Hippocampal formation (tissue), 2 donors: Measurements from ENCODE around the gene CPA3.

Experiments used
- DNase-seq, 2 donors: peaks; one replicate each; lab custom pipeline; 2025; lab: John Stamatoyannopoulos, UW

CPA3 gene

DNA sequence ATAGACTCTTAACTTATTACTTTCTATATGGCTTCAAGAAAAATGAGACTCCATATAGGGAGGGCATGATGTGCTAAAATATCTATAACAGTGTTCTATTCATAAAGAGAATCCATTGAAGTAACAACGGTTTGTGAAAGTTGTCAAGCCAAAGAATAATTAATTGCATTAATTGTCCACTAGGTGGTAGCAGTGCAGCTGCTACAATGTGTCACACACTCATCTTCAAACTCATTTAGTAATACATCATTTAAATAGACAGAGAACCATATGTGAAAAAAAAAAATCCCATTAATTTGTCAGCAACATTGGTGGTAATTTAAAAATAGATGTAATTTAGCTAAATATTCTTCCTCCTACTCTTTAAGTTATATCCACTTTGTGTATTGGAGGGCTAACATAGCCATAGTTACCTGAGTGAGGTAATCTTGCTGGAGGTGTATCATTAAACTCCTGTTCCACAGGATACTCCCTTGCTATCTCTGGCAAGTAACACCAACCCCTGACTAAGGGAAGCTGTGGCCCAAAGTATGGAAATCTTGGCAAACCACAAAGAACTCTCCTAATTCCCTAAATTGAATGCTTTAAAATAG lies 3.7 kb upstream of the CPA3 start:
- DNase-seq = peak in 1 of 2 donors; percentile 52

DNA sequence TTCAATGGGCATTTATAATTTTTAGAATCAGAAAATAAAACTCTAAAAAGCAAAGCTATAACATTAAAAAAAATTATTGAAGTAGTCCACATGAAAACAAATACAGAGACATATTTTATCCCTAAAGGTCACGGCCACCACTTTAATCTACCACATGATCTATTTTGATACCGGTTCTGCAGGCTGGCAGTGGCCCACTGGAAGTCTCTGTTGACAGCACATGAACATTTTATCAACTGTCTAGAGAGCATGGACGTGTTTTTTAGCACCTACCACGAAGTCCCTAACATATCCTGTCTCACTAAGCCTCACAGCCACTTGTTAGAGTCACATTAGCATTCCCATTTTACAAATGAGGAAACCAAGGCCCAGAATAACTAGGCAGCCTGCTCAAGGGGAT lies 1.8 kb upstream of the CPA3 start:
- DNase-seq = no peak

DNA sequence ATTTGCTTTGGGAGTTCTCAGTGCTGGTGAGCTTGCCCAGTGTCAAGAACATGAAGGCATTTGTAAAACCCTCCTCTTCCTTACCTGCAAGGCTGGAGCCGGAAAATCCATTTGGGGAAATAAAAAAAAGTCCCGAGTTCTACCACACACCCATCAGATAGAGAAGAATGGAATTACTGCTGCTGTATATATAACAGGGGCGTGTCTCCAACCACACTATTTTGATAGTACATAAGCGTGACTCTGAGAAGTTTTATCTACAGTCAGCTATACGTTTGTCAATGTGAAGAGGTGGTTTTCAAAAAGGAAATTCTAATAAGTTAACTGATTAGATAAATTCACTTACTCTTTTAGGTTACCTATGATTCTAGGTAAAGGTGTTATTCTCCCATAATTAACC lies 1.3 kb upstream of the CPA3 start:
- no peak for DNase-seq

DNA sequence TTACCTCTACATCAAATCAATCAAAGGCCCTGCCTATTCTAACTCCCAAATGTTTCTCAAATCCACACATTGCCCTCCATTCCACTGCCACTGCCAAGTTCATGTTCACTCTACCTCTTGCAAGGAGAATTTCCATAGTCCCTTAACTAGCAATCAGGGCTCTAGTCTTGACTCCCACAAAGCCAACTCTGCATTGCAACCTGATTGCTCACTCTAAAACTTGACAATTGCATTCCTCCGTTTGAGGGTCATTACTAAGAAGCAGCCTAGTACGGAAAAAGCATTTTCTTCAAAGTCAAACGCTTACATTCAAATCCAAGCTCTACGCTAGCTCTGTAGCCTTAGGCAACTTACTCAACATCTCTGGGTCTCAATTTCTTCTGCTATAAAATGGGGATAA lies 1.2 kb downstream of the CPA3 start:
- no peak for DNase-seq

DNA sequence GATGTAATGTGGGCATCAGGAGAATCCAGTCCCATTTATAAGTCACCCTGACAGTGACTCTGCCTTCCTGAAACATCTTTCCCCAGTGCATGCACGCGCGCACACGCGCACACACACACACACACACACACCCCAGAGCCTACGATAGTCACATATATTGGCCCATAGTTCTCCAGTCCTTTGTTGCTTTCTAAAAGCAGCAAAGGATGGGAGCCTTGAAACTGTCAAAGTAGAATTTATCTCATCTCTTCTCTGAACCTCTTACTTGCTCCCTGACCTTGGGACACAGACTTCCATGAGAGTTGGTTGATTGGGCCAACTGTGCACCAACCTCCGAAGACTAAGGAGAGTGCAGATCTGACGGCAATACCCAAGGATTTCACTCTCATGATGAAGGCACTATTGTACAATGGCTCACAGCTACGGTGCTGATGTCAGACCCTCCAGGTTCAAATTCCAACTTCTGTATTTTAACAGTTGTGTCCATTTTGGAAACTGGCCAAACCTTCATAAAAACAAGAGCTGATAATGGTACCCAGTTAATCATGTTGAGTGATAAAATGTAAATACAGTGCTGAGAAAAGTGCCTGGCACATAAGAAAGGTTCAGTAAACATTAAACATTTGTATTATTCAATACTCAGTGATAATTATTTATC lies 8.3 kb downstream of the CPA3 start:
- DNase-seq = no peak

DNA sequence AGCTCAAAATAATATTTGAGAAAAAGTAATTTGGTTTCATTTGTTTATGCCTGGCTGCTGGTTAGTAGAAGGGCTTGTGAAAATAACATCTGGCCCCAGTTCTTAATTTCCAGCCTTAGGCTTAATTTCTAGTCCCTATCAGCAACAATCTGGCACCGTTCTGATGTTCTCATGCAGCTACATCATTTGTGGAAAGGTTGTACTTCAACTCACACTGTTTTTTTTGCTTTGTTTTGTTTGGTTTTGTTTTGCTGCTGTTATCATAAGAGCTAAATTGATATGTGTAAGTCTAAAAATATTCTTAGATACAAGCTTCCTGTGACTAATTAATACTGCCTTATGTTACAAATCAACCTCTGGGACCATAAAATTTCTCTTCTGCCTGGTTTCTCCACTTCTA lies 8.9 kb downstream of the CPA3 start:
- no peak for DNase-seq

DNA sequence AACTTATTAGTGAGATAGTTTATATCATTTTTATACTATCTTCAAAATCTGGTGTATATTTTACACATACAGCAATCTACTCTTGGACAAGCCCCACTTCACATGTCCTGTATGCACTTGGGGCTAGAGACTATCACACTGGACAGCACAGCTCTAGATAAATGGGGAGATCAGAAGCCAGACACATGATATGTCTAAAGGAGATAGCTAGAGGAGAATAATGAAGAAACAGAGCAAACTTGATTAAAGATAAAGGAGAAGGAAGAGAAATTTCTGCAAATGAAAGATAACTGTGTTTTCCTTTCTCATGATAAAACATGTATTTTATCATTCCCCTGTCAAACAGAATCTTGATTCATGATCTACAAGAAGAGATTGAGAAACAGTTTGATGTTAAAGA lies 13.0 kb downstream of the CPA3 start:
- DNase-seq = no peak

DNA sequence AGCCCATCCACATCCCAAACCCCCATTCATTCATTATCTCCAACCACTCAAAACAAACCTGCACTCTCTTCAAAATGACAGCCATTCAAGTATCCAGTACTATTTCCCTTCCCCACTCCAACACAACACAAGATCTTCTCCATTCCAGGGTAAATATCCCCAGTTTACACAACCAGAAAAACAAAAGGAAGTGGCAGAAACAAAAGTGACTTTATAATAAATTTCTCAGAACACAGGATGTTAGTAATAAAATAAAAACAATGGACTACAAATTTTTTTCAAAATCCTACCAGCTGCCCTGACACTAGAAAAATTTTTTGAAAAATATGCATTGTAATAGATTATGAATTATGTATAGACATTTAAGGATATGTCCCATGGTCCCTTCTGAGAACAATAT lies 14.2 kb downstream of the CPA3 start:
- no peak for DNase-seq

DNA sequence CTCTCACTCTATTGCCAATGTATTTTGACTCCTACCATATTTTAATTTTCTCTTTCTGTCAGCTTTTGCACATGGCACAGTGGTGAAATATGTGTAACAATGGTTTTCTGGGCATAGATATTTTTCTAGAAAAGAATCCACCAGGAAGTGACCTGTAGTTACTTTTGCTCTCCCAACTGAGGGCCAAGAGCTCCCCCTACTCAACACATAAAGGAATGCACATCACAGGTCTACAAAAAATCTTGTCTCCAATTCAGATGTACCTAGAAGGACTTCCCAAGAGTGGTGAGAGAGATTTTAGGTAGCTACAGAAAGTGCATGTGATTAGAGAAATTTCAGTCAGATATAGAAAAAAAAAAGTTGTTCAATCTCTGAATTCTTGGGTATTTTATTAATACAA lies 15.6 kb downstream of the CPA3 start:
- no peak for DNase-seq

DNA sequence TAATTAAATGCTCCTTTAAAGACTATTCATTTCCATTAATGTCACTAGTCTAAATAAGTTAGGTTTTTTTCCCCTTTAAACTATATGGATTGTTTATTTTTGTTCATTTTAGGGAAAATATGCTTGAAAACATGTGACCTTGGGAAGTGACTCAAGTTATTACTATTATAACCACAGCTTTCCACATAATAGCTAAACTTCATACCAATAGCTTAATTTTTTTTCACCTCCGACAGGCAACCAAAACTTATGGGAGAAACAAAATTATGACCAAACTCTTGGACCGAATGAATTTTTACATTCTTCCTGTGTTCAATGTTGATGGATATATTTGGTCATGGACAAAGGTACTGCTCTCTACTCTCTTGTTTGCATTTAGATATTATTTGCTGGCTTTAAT lies 16.2 kb downstream of the CPA3 start:
- no peak for DNase-seq

DNA sequence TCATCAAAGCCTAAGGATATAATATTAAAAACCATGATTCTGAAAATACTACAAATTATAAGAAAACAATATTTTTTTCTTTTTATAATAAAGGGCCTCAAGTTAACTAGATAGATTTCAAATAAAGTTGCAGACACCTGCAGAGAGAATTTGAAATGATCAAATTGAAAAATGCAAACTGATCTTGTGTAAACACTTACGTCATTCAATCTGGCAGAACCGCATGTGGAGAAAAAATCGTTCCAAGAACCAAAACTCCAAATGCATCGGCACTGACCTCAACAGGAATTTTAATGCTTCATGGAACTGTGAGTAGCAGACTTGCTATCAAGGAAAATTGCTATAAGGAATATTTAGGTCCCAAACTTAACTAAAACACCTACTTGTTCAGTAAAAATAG lies 17.2 kb downstream of the CPA3 start:
- no peak for DNase-seq

DNA sequence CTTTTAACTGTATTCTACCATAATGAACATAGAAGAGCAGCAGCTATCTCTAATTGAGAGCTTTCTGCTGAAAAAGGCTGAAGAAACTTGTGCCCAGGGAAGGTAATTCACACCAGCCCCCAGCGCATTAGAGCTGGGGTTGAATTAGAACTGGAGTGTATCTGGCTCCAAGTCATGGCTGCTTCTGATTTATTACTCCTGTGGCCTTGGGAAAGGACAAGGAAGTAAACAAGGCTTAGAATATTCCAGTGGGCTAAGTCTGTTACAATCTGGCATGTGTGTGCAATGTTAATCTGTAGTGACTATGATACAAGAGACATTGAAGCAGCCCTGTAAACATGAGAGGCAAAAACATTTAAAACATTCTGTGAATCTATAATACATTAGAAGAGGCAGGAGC lies 18.1 kb downstream of the CPA3 start:
- no peak for DNase-seq

DNA sequence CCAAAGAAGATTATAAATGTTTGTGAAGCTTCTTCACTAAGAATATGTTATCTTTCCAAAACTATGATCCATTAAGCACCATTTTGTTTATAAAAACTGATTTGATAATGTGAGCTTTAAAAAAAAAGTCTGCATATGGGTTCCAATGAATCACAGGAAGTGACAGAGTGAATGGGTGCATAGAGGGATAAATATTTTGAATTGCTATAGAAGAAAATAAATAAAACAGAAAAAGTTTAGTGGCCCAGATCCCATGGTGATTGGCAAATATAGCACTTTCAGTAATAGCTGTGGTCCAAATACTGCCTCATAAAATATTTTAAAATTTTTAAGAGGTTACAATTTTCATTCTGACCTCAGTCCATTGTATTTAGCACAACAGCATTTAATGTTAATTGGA lies 19.2 kb downstream of the CPA3 start:
- no peak for DNase-seq

DNA sequence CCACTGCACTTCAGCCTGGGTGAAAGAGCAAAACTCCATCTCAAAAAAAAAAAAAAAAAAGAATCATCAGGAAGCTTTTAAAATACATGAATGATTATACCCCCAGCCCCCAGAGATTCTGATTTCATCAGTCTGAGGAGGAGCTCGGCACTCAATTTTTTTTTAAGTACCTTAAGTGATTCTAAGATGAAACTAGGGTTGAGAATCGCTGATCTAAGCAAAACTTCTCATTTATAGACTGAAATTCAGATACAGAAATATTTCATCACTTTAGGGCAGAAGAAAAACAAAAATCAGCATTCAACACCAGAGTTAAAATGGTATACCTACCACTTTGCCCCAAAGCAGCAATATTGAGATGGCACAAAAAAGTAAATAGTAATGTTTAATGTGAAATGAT lies 24.7 kb downstream of the CPA3 start:
- DNase-seq = no peak

DNA sequence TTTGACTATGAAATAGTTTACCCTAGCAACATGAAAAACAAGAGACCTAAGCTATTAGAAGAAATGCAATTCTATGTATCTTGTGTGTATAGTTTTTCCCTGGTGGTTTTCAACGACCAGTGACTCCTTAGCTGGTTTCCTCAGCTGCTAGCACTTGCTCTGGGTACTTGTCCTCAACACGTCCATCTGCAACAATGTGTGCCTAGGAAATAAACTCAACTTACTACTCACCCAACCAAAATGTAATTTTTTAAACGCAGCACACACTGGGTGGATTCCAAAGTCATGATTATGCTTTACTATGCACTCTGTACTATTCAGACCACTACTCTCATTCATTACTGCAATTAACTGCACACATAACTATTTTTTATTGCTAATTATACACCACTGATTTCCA lies 31.0 kb downstream of the CPA3 start:
- no peak for DNase-seq

DNA sequence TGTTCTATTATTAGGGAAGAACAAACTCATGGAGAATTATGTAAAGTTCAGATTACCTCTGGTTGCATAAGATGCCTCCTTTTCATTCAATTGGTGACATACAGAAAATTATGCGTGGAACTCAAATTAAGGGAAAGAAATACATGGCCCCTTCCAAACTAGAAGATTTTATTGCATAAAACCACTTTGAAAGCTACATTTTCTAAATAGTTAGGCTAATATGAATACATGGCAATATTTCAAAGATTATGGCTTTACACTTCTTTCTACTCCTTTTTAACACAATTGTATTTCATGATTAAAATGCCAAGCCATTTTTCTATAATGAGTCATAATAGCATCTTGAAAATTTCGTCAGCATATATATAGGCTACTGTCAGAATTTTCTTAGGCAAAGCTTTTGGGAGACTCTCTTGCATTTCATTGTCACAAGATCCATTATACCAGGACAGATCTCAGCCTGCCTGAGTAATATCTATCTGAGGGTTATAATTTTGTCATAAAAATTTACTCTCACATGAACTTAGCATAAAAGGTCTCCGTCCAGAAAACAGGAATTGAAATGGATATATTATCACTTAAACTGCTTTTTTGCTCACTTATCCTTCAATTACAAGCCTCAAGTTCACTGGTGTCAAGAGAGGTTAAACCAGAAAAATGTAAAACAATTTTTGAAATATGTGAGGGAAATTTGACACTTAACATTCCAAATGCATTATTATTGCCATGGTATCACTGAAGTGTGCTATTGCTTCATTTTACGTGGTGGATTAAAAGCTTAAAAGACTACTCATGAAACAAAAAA lies 37.1 kb downstream of the CPA3 start:
- DNase-seq = no peak

DNA sequence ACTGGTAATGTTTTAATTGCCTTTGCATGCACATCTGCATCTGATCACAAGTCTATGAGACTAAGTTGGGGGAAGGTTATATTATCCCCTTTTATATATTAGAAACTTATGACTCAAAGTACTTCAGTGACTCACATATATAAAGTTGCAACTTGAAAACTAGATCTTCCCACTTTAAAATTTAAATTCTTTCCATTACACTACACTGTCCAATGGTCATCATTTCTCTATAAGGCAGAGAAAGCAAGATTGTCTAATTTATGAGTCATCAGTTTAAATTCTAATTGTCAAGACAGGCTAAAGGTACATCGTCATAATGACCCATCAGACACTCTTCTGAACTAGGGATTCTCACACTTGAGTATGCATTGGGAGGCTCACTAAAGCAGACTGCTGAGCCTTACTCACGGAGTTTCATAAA lies 37.9 kb downstream of the CPA3 start:
- no peak for DNase-seq

DNA sequence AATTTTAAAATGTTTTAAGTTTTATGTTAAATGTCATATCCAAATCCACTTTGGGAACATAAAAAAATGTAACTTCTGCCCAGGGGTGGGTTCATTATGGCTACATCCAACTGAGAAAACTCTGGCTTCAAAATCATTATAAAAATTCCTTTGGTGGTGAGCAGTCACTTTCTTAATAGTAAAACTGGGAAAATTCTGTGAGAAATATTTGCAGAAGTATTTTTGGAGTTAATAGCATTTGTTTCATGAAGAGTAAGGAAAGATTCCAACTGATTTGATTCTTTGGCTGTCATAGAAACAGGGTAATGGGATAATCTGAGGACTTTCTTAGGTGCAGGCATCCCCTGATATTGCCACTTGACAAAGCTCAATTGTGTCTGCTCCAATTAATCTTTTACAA lies 38.8 kb downstream of the CPA3 start:
- no peak for DNase-seq

DNA sequence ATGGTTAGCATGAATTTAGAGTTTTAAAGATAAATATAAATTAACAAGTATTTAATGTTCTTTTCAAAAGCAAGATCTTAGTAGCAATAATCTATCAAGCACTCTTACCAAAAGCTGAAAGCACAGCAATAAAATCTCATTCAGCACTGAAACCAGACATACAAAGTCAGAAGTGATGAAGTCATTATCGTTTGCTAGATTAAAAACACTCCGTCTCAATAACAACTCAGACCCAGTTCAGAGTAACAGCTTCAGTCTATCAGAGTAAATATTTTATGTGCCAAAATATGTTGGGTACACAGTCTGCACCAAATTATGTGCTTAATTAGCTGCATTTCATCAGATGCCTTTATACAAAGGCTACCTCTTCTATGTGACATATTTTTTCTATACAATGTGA lies 41.6 kb downstream of the CPA3 start:
- DNase-seq = no peak

DNA sequence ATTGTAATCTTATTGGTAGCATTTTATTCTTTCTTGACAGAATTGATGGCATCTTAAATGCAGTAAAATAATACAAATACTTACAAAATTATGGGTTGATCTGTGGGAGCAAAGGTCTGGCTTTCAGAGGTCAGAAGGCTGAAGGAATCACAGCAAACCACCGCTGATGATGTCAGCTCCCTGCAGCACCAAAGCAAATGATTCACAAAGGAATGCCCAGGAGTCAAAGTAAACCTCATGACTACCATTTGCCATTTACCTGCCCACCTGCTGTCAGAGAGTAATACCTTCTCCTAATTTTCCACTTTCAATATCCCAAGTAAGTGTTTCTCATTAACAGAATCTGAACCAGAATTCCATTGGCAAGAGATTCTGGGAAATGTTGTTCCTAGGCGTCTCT lies 46.1 kb downstream of the CPA3 start:
- DNase-seq = no peak

DNA sequence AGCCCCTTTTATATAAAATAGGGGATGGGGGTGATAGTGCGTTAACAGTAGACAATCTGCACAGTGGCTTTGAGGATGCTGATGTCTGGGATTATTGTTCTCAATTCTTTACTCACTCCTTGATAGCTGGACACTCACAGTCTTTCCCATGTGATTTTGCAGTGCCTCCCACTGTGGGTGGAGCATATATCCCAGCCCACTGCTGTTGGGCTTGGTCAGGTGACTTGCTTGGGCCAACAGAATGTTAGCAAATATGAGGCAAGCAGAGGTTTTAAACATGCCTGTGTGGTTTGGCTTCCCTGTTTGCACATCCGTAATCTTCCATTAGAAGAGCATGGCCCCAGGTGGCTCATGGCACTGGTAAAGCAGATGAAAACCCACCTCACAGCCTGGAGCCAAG lies 46.5 kb downstream of the CPA3 start:
- DNase-seq = no peak

DNA sequence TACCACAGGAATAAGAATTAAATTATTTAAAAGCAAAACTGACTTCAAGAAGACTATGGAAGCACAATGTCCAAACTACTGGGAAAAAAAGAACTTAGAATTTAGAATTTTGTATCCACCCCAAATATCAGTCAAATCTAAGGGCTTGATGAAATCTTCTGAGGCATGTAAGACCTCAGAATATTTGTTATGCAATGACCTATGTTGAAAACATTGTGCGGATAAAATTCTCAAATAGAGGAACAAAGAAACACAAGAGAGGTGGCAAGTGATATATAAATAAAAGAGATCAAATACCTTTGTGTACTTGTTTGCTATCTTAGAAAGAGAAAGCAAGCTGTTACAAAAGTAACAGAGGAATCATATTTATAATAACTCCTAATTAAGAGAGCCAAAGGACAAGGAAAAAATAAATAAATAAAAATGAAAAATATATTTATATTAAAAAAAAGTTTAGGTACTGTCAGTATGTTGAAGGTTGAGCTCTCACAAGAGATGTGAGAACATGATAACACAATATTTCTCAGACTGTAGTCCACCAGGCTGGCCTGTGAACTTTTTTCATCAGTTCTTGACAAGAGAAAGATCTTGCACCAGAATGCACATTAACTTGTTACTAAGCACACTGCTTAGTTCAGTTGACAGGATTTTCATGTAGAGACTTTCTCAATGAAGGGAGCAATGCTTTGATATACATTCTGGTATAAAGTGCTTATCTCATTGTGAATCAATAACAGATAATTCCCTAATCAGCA lies 50.0 kb downstream of the CPA3 start:
- DNase-seq = no peak

DNA sequence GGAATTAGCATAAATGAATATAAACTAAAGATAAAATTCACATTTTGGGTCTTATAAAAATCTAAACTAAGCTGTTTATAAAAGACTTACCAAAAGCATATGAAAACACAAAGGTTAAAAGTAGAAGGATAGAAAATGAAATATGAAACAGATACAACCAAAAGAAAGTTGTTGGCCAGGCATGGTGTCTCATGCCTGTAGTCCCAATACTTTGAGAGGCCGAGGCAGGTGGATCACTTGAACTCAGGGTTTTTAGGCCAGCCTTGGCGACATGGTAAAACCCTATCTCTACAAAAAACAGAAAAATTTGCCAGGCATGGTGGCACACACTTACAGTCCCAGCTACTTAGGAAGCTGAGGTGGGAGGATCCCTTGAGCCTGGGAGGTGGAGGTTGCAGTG lies 51.0 kb downstream of the CPA3 start:
- no peak for DNase-seq
